H1 (cell line): ENCODE measurements around the gene GPX8. TPM values are rescaled to one million over a fixed set of nuclear protein-coding genes. Genes with fewer than 3 reads are reported as not detected.

ENCODE experiments used
- RAD21 ChIP-seq, 2 experiments: IDR thresholded peaks in 1 of 2; conservative IDR thresholded peaks in 1 of 2; 2 replicates each; pipeline ENCODE4 v1.6.1; 2011; ENCODE audit warnings: low read depth in 2 of 2, low read length in 2 of 2, improper control_type of control experiment in 1 of 2, inconsistent platforms in 1 of 2, mild to moderate bottlenecking in 1 of 2, moderate library complexity in 1 of 2
- polyA plus RNA-seq, 7 experiments: library from polyadenylated mRNA; depleted of rRNA in 3 of 7; stranded (reverse) in 5 of 7; unstranded in 2 of 7; fragments of >200 nt in 5 of 7; fragments of 200-250 nt in 2 of 7; gene quantifications; 1 replicate in 5 of 7; 2 replicates in 1 of 7; 4 replicates in 1 of 7; pipeline versions ENCODE4 v1.2.1 to v1.2.3, GENCODE V29; 2011 to 2013; ENCODE audit warnings: missing spikeins in 2 of 7, mixed read lengths in 2 of 7
- total RNA-seq: library from RNA; stranded (reverse); fragmentation: NEBNext Ultra II Directional; extraction: Animal tissue kit (Norgen Biotek cat#: 25700); gene quantifications from 2 replicates; pipeline ENCODE4 v1.2.1, GENCODE V29; 2021

Gene GPX8
- total and polyA plus RNA-seq, 2 of the 8 experiments (the other 6 are each of a cell fraction or from before 2014, with no cell fraction given): 19.5 to 60.4 TPM

- peak; percentile 85 to 87 for TF ChIP-seq RAD21 (IDR thresholded peaks at IDR 0.05 in 1 of 2, conservative IDR thresholded peaks at IDR 0.05 in 1 of 2; ENCODE audit: low read depth in 2 of 2, low read length in 2 of 2)
Observed at GRCh38 chr5:55159763-55160492, at the start of gene GPX8 (continued).
